GM12878 (cell line): ENCODE measurements around the gene TMEM232. TPM values are rescaled to one million over a fixed set of nuclear protein-coding genes. Genes with fewer than 3 reads are reported as not detected.

Experiments used
- ATAC-seq: fragments of 200-7000 bp; cut with Tn5 transposase; 3 replicates; pipeline ENCODE4 v1.9.1; 2020; ENCODE audit warnings: mild to moderate bottlenecking, moderate library complexity
- BruUV-seq: library from RNA; stranded (reverse); fragments of 400-500 nt; replicated peaks from 2 replicates; lab custom pipeline; 2021; lab: Mats Ljungman, UMichigan
- CTCF ChIA-PET: fragments of 300-600 bp; sonication (Branson Sonifier 250); formaldehyde crosslinking; extraction: SDS; loops from one replicate; lab custom pipeline; 2021; ENCODE audit warnings: inconsistent platforms; lab: Yijun Ruan, JAX
- POLR2A ChIA-PET: fragments of 350-600 bp; formaldehyde crosslinking; extraction: SDS; loops from one replicate; lab custom pipeline; 2021; ENCODE audit warnings: inconsistent platforms; lab: Charles Lee
- RAD21 ChIA-PET: fragments of 300-600 bp; sonication (Branson Sonifier 250); formaldehyde crosslinking; loops from one replicate; lab custom pipeline; 2023; ENCODE audit warnings: antibody characterized with exemption; ENCODE audit not compliant: unreplicated experiment; lab: Charles Lee
- SMC1A ChIA-PET: fragments of 300-600 bp; sonication (Branson Sonifier 250); formaldehyde crosslinking; loops from one replicate; lab custom pipeline; 2023; ENCODE audit not compliant: unreplicated experiment, uncharacterized antibody; lab: Charles Lee
- DNase-seq: peaks from one replicate; pipeline ENCODE4 v3.0.0-alpha.2; 2011; ENCODE audit warnings: low read depth, low spot score
- FAIRE-seq: peaks from 3 replicates; lab custom pipeline; 2011; peaks lifted over from hg19 to GRCh38; lab: Jason Lieb, UNC
- H2AFZ ChIP-seq: 2 replicates; pipeline ENCODE4 v1.6.0; 2011; ENCODE audit warnings: low read depth, low read length, control low read depth; ENCODE audit not compliant: control insufficient read depth
- H3K27ac ChIP-seq: 2 replicates; pipeline ENCODE4 v1.5.1; 2011; ENCODE audit warnings: control low read depth; ENCODE audit not compliant: control insufficient read depth, insufficient read depth
- H3K27me3 ChIP-seq, 2 experiments: replicated peaks in 1 of 2; 2 replicates each; pipeline versions ENCODE4 v1.6.0 to v1.6.1; 2011; ENCODE audit warnings: low read length in 1 of 2; ENCODE audit not compliant: control insufficient read depth in 2 of 2, insufficient read depth in 2 of 2
- H3K36me3 ChIP-seq, 2 experiments: 2 replicates each; pipeline ENCODE4 v1.5.1; 2011; ENCODE audit warnings: low read length in 1 of 2; ENCODE audit not compliant: control insufficient read depth in 2 of 2, insufficient read depth in 2 of 2
- H3K4me1 ChIP-seq: 2 replicates; pipeline ENCODE4 v1.6.1; 2011; ENCODE audit warnings: mild to moderate bottlenecking, low read length, moderate library complexity, mixed read lengths; ENCODE audit not compliant: control insufficient read depth, insufficient read depth
- H3K4me2 ChIP-seq: 2 replicates; pipeline ENCODE4 v1.6.0; 2011; ENCODE audit warnings: control low read depth; ENCODE audit not compliant: control insufficient read depth, insufficient read depth
- H3K4me3 ChIP-seq: fragments of 200-600 bp; sonication (generic); 2 replicates; pipeline ENCODE4 v1.5.1; 2016
- H3K79me2 ChIP-seq: 2 replicates; pipeline ENCODE4 v1.6.0; 2011; ENCODE audit warnings: low read length; ENCODE audit not compliant: control insufficient read depth, insufficient read depth
- H3K9ac ChIP-seq: 2 replicates; pipeline ENCODE4 v1.8.0; 2011; ENCODE audit warnings: low read length, control low read depth, mixed read lengths; ENCODE audit not compliant: control insufficient read depth, insufficient read depth
- H3K9me3 ChIP-seq: replicated peaks from 3 replicates; pipeline ENCODE4 v1.5.1; 2011; ENCODE audit warnings: mild to moderate bottlenecking, low read length; ENCODE audit not compliant: control insufficient read depth, insufficient read depth
- H4K20me1 ChIP-seq: 2 replicates; pipeline ENCODE4 v1.6.0; 2011; ENCODE audit not compliant: control insufficient read depth, insufficient read depth
- CEBPB ChIP-seq, 2 experiments: fragments of 150-350 bp in 1 of 2; IDR thresholded peaks; 2 replicates each; pipeline ENCODE4 v1.6.1; 2012 to 2014; ENCODE audit warnings: low read depth in 2 of 2, low read length in 2 of 2, borderline replicate concordance in 1 of 2, inconsistent platforms in 1 of 2
- CTCF ChIP-seq, 3 experiments: IDR thresholded peaks in 2 of 3; conservative IDR thresholded peaks in 1 of 3; 2 replicates each; pipeline ENCODE4 v1.5.1; 2011; ENCODE audit warnings: low read depth in 3 of 3, low read length in 3 of 3, mild to moderate bottlenecking in 3 of 3, control low read depth in 2 of 3, moderate library complexity in 2 of 3, inconsistent platforms in 1 of 3, mixed read lengths in 1 of 3; ENCODE audit not compliant: control insufficient read depth in 2 of 3, insufficient read depth in 1 of 3; ENCODE audit errors: extremely low read depth in 1 of 3
- HDAC2 ChIP-seq: fragments of 200-600 bp; sonication (generic); IDR thresholded peaks from 2 replicates; pipeline ENCODE4 v1.6.1; 2017
- JUNB ChIP-seq: IDR thresholded peaks from 2 replicates; pipeline ENCODE4 v1.6.1; 2016; ENCODE audit warnings: antibody characterized with exemption, mild to moderate bottlenecking
- PBX3 ChIP-seq: IDR thresholded peaks from 2 replicates; pipeline ENCODE4 v1.6.1; 2011; ENCODE audit warnings: mild to moderate bottlenecking, low read depth, low read length, moderate library complexity; ENCODE audit not compliant: insufficient replicate concordance
- RAD21 ChIP-seq: IDR thresholded peaks from 2 replicates; pipeline ENCODE4 v1.6.1; 2011; ENCODE audit warnings: mild to moderate bottlenecking, low read depth, low read length, moderate library complexity; ENCODE audit not compliant: insufficient read depth
- SMC3 ChIP-seq: IDR thresholded peaks from 2 replicates; pipeline ENCODE4 v1.6.1; 2011; ENCODE audit warnings: low read length, improper control_type of control experiment, borderline replicate concordance
- SUPT20H ChIP-seq: IDR thresholded peaks from 2 replicates; pipeline ENCODE4 v1.6.1; 2011; ENCODE audit warnings: low read depth, mild to moderate bottlenecking, low read length, moderate library complexity, borderline replicate concordance; ENCODE audit not compliant: control insufficient read depth
- TCF3 ChIP-seq: IDR thresholded peaks from 2 replicates; pipeline ENCODE4 v1.6.1; 2012; ENCODE audit warnings: low read depth, mild to moderate bottlenecking, low read length, borderline replicate concordance; ENCODE audit not compliant: insufficient read depth
- ZNF24 ChIP-seq: fragments of 450-650 bp; IDR thresholded peaks from 2 replicates; pipeline ENCODE4 v1.6.1; 2017; ENCODE audit warnings: antibody characterized with exemption, mild to moderate bottlenecking
- ZSCAN29 ChIP-seq: fragments of 450-650 bp; IDR thresholded peaks from 2 replicates; pipeline ENCODE4 v1.6.1; 2017; ENCODE audit warnings: mild to moderate bottlenecking, moderate library complexity
- WGBS: methylation state at CpG from one replicate; pipeline ENCODE4 v1.1.6; 2016; ENCODE audit warnings: low lambda C conversion rate; ENCODE audit not compliant: insufficient replicate concordance, insufficient coverage; ENCODE audit errors: missing lambda C conversion rate; 5-methylcytosine and 5-hydroxymethylcytosine counted together
- in situ Hi-C: fragments of 300-500 bp; cut with MboI; formaldehyde crosslinking; loops from 9 replicates; pipeline ENCODE4 v1.14.3; 2018; ENCODE audit warnings: mixed read lengths
- intact Hi-C: fragments of 100-400 bp; cut with micrococcal nuclease; formaldehyde crosslinking; loops from one replicate; pipeline ENCODE4 v1.14.2; 2022; ENCODE audit not compliant: unreplicated experiment
- polyA plus RNA-seq, 11 experiments: library from polyadenylated mRNA; depleted of rRNA in 4 of 11; unstranded in 6 of 11; stranded (reverse) in 5 of 11; fragments of >200 nt; fragmentation: Nextera tagmentation in 4 of 11; fragmentation: Illumina TruSeq in 1 of 11; extraction: Ambion mirVana in 4 of 11; extraction: Trizol in 1 of 11; gene quantifications; 1 replicate in 1 of 11; 2 replicates in 10 of 11; pipeline versions ENCODE4 v1.2.1 to v1.2.3, GENCODE V29; 2011 to 2016; ENCODE audit warnings: inconsistent platforms in 2 of 11, missing spikeins in 2 of 11, low read depth in 1 of 11
- total RNA-seq, 4 experiments: library from RNA; depleted of rRNA in 3 of 4; stranded (reverse); fragments of >200 nt in 3 of 4; fragmentation: Illumina TruSeq in 1 of 4; extraction: Trizol in 1 of 4; gene quantifications; 2 replicates each; pipeline versions ENCODE4 v1.2.1 to v1.2.3, GENCODE V29; 2013 to 2021

TMEM232 gene
- total and polyA plus RNA-seq, 10 of the 15 experiments (the other 5 are each of a cell fraction or from before 2014, with no cell fraction given), result 0.29 to 1.3 (median 0.91) TPM

GRCh38 chr5:110414360-110414759 is 312.1 kb downstream of the TMEM232 start:
- H3K9ac ChIP-seq, result no peak overlapping the region
- ChIA-PET POLR2A (no interaction called here), CTCF (interaction anchor here (0.6 to 1.4 kb wide), 7 partner anchors 10 to 724 kb away, joined by 3 to 8 read pairs (median 3); partner anchors contain the start of gene MAN2A1), SMC1A (interaction anchor here (0.5 to 1.4 kb wide), 5 partner anchors 9 to 1497 kb away, joined by 3 to 7 read pairs (median 3); no protein-coding TSS in a partner anchor), RAD21 (interaction anchor here (1.3 kb wide), 1 partner anchor 724 kb away, joined by 6 read pairs; the partner anchor contains the start of gene MAN2A1)
- no peak overlapping the region for H3K4me3 ChIP-seq
- intact Hi-C loops, result no loop called here
- TF ChIP-seq ZNF24, result peak; percentile 81; the same call in 1 of the 2 replicates
- no peak for TF ChIP-seq ZSCAN29
- TF ChIP-seq CEBPB (IDR thresholded peaks at IDR 0.05; ENCODE audit: borderline replicate concordance in 1 of 2, low read depth in 2 of 2, low read length in 2 of 2), result no peak
- no peak for TF ChIP-seq TCF3
- no peak for TF ChIP-seq PBX3
- TF ChIP-seq HDAC2, result no peak
- peak; percentile 46; the same call in 1 of the 2 replicates for TF ChIP-seq SMC3
- peak; percentile 49 for TF ChIP-seq RAD21
- TF ChIP-seq CTCF (IDR thresholded peaks at IDR 0.05 in 2 of 3, conservative IDR thresholded peaks at IDR 0.05 in 1 of 3; ENCODE audit: control insufficient read depth in 2 of 3, extremely low read depth in 1 of 3, insufficient read depth in 1 of 3, low read depth in 3 of 3, low read length in 3 of 3), result peak; percentile 33 to 40 (median 40); a peak in 5 of 6 replicates
- peak; percentile 50 for TF ChIP-seq JUNB
- TF ChIP-seq SUPT20H, result no peak
- H3K4me2 ChIP-seq, result no peak overlapping the region
- H2AFZ ChIP-seq, result no peak overlapping the region
- DNase-seq, result no peak
- no peak for FAIRE-seq
- peak; percentile 57; the same call in 2 of the 3 replicates for ATAC-seq
- in situ Hi-C loops, result no loop called here
- H4K20me1 ChIP-seq, result no peaks in the 10 kb centered on the region
- H3K27ac ChIP-seq, result no peak overlapping the region
- BruUV-seq, result no TSS peak
- no peaks in the 10 kb centered on the region for H3K9me3 ChIP-seq
- WGBS, result 3% methylated on average over 2 of the region's 2 CpGs
- no peaks in the 10 kb centered on the region for H3K27me3 ChIP-seq
- H3K4me1 ChIP-seq, result no peaks in the 10 kb centered on the region
- no peaks in the 10 kb centered on the region for H3K36me3 ChIP-seq
- H3K79me2 ChIP-seq, result no peaks in the 10 kb centered on the region
